ENCODE measurements around the gene GCK. TPM values are rescaled to one million over a fixed set of nuclear protein-coding genes. Genes with fewer than 3 reads are reported as not detected.

Gene GCK
- total RNA-seq, 1 donor from 2014 or later = 0.47 TPM

DNA sequence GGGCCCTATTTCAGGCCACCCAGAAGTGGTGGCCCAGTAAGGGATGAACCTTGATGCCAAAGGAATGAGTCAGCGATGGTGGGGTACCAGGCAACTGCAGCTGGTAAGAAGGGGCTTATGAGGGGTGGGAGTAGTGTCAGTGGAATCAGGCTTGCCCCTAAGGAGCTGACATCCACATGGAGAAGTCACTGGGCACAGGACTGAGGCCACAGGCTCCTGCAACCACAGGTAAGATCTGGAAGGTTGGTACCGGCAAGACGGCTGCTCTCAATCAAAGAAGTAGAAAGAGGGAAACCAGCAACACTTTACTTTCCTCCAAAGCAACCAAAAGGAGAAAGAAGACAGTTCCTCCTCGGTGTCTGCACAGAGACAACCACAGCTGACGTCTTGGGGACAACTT, 2.5 kb downstream of the GCK start:
- Histone ChIP-seq H3K4me3 (no peak overlapping the region), H3K36me3 (no peaks in the 10 kb centered on the region), H3K27ac (no peak overlapping the region), H3K4me1 (no peaks in the 10 kb centered on the region), H3K9me3 (peaks cover 5% of the 10 kb centered on the region), H3K27me3 (ENCODE audit: low read depth) (no peaks in the 10 kb centered on the region)
- ATAC-seq = no peak
- DNase-seq = no peak
- TF ChIP-seq, protein P1, sequence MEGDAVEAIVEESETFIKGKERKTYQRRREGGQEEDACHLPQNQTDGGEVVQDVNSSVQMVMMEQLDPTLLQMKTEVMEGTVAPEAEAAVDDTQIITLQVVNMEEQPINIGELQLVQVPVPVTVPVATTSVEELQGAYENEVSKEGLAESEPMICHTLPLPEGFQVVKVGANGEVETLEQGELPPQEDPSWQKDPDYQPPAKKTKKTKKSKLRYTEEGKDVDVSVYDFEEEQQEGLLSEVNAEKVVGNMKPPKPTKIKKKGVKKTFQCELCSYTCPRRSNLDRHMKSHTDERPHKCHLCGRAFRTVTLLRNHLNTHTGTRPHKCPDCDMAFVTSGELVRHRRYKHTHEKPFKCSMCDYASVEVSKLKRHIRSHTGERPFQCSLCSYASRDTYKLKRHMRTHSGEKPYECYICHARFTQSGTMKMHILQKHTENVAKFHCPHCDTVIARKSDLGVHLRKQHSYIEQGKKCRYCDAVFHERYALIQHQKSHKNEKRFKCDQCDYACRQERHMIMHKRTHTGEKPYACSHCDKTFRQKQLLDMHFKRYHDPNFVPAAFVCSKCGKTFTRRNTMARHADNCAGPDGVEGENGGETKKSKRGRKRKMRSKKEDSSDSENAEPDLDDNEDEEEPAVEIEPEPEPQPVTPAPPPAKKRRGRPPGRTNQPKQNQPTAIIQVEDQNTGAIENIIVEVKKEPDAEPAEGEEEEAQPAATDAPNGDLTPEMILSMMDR (IDR thresholded peaks at IDR 0.05) = no peak
- intact Hi-C loops (cut with DNase I) = no loop called here

DNA sequence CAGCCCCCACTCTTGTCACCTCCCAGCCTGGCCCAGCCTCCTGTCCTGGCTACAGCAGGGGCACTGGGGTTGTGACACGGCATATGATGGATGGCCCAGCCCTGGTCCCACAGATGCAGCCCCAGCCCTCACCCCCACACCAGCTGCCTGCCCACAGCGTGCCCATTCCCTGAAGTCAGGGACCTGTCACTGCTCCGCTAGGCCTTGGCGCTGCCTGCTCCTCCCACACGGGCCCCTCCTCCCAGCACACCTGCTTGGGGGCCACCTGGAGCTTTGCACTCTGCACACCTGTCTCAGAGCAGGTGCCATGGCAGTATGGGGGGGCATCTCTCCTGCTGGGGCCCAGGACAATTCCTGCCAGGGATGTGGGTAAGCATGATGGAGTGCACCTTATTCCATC, 3.5 kb downstream of the GCK start:
- intact Hi-C loops (cut with DNase I) = no loop called here
- no peaks in the 10 kb centered on the region for H3K27me3 ChIP-seq (ENCODE audit: low read depth)
- H3K9me3 ChIP-seq = peaks cover 5% of the 10 kb centered on the region
- H3K4me3 ChIP-seq = no peak overlapping the region
- H3K36me3 ChIP-seq = no peaks in the 10 kb centered on the region
- TF ChIP-seq, protein P1 (IDR thresholded peaks at IDR 0.05) = no peak
- no peaks in the 10 kb centered on the region for H3K4me1 ChIP-seq
- DNase-seq (no peak), ATAC-seq (no peak)
- H3K27ac ChIP-seq = no peak overlapping the region

DNA sequence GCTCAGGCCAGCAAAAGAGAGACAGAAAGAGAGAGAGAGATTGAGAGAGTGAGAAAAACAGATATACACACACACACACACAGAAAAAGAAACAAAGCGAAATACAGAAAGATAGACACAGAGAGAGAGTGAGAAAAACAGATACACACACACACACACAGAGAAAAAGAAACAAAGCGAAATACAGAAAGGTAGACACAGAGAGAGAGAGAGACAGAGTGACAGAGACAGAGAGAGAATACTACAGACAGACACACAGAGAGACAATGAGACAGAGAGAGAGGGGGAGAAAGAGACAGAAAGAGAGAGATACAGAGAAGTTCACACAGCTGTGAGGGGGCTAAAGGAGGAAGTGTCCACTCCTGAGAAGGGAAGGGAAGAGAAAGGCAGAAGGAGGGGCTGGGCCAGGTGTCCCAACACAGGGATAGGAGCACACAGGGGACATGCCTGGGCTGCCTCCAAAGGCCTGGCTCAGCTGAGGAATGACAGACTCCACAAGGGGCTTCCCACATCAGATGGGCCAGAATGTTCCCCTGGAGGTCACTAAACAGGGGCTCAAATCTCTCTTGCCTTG, 4.3 kb downstream of the GCK start:
- Histone ChIP-seq H3K4me3 (no peak overlapping the region), H3K36me3 (no peaks in the 10 kb centered on the region), H3K27me3 (ENCODE audit: low read depth) (no peaks in the 10 kb centered on the region), H3K4me1 (no peaks in the 10 kb centered on the region), H3K9me3 (peaks cover 5% of the 10 kb centered on the region), H3K27ac (no peak overlapping the region)
- TF ChIP-seq, protein P1 (IDR thresholded peaks at IDR 0.05) = no peak
- ATAC-seq (no peak), DNase-seq (no peak)
- intact Hi-C loops (cut with DNase I) = no loop called here

DNA sequence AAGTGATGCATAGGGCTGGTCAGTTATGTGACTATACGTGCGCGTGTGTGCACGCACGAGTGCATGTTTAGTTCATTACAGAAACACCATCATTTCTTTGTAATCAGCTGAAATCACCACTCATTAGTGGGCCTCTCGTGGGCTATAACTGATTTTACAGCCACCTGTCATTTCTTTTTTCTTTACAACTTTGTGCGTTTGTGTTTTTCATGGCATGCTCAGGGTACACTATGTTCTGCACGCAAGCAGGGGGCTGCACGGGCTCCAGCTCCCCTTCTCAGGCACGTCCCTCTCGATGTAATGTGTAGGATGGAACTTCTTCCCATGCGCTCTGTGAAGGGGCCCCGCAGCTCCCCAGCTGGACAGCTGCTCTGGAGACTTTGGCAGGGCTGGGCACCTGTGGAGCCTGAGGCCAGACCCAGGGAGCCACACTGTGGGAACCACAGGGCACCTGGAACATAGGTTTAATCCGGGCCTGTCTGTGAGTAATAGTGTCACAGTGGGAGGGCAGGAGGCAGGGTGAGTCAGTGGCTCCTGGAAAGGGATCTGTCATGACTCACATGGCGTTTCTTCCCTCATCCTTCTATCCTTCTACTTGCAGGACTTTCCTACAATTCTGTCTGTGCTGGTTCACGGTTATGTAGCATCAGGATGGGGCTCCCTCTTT, 4.9 kb downstream of the GCK start:
- no peak overlapping the region for H3K4me3 ChIP-seq
- H3K27ac ChIP-seq = no peak overlapping the region
- H3K9me3 ChIP-seq = peaks cover 5% of the 10 kb centered on the region
- TF ChIP-seq, protein P1 (IDR thresholded peaks at IDR 0.05) = no peak
- no peaks in the 10 kb centered on the region for H3K27me3 ChIP-seq (ENCODE audit: low read depth)
- ATAC-seq (no peak), DNase-seq (no peak)
- intact Hi-C loops (cut with DNase I) = no loop called here
- H3K4me1 ChIP-seq = no peaks in the 10 kb centered on the region
- no peaks in the 10 kb centered on the region for H3K36me3 ChIP-seq

DNA sequence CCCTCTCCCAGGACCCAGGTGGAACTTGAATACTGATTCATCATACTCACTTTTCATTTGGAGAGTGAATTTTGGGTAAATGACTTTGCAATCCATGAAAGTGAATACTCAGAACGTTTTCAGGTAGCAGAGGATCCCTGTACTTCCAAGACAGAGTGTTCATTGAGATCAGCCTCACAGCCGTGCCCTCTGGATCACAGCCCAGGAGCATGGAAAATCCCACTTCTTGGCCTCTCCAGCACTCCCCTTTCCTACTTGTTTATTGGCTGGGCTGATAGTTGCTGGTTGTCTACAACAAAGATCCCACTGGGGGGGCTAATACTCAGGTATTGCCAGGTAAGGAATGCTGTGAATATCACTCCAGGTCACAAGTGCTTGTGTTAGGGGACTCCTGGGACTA, 5.9 kb downstream of the GCK start:
- H3K27ac ChIP-seq = no peak overlapping the region
- H3K27me3 ChIP-seq (ENCODE audit: low read depth) = no peaks in the 10 kb centered on the region
- intact Hi-C loops (cut with DNase I) = no loop called here
- no peak overlapping the region for H3K4me3 ChIP-seq
- H3K36me3 ChIP-seq = no peaks in the 10 kb centered on the region
- no peak for ATAC-seq
- TF ChIP-seq, protein P1 (IDR thresholded peaks at IDR 0.05) = no peak
- peaks cover 5% of the 10 kb centered on the region for H3K9me3 ChIP-seq
- H3K4me1 ChIP-seq = no peaks in the 10 kb centered on the region
- DNase-seq = no peak

Data from lower lobe of right lung (tissue), 2 donors.